Ovary (tissue), 3 donors: ENCODE measurements around the gene ECHDC3.

Experiments
- CTCF ChIP-seq, 3 donors: fragments of 450-650 bp in 2 of 3; fragments of 200-600 bp in 1 of 3; IDR thresholded peaks; one replicate each; pipeline versions ENCODE4 v1.5.1 to v1.8.0; 2016 to 2022; ENCODE audit warnings: antibody characterized with exemption in 3 of 3, mild to moderate bottlenecking in 1 of 3
- EP300 ChIP-seq: sonication (generic); formaldehyde crosslinking; IDR thresholded peaks from one replicate; pipeline ENCODE4 v1.6.1; 2017; ENCODE audit warnings: antibody characterized with exemption
- POLR2A ChIP-seq: fragments of 450-650 bp; IDR thresholded peaks from one replicate; pipeline ENCODE4 v1.6.1; 2017; ENCODE audit warnings: antibody characterized with exemption, mild to moderate bottlenecking, moderate library complexity
- donor health status: DM: no; HTN: no; CAD: no.

DNA sequence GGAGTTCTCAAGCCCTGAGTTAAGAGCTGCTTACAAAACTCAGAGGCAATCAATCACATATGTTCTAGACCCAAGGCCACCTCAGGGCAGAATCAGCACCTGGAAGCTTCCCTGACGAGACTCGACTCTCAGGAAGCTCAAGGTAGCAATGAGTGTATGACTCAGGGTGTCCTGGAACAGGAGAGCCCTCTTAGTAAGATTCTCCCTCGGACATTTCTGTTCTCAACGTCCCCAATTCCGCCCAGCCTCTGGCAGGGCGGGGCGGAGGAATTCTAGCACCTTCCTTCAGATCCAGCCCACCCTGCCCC, 41.3 kb downstream of the ECHDC3 start:
- TF ChIP-seq POLR2A (no peak), CTCF (IDR thresholded peaks at IDR 0.05) (no peak), EP300 (no peak)
